GM18858 (cell line): ENCODE results near the gene FOXD2.

Experiments
- ATAC-seq: cut with Tn5 transposase; IDR thresholded peaks from one replicate; pipeline ENCODE4 v1.9.1; 2021; ENCODE audit not compliant: unreplicated experiment

FOXD2 gene

DNA sequence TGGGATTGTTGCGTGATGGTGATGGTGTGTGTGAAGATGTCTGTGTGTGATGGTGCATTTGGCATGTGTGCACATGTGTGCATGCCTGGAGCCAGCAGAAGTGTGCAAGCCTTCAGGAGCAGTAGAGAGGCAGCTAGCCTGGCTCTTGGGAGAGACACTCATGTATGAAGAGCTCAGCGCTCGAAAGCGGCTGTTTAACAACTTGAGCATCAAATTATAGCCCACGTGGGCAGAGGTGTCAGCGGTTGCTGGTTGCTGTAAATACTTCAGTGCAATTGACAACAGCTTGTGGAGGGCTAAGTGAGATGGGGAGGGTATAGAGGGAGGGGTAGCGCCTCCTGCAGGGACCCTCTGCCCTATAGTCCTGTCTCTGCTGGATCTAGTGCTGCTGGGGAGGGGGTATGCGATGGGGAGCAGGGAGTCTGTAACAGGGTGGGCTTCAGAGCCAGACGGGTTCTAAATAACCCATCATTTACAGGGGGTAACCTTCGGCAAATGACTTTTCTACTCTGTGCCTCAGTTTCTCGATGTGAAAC, 21.5 kb downstream of the FOXD2 start:
- no peak for ATAC-seq

DNA sequence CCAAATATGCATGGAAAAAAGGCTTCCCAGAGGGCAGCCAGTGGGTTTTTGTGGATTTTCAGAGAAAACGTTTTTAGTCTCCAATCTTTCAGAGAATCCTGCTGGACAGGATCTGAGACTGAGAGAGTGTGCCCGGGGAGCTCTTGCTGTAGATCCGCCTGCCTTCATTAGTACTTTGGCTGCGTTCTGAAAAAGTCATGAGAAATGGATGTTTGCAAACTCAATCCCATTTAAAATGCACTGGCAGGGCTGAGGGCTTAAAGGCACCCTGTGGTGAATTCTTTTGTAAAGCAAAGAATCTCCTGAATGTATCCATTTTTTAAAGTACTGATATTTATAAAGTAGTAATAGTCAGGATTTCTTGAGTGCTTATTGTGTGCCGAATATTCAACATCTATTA, 22.2 kb downstream of the FOXD2 start:
- no peak for ATAC-seq

DNA sequence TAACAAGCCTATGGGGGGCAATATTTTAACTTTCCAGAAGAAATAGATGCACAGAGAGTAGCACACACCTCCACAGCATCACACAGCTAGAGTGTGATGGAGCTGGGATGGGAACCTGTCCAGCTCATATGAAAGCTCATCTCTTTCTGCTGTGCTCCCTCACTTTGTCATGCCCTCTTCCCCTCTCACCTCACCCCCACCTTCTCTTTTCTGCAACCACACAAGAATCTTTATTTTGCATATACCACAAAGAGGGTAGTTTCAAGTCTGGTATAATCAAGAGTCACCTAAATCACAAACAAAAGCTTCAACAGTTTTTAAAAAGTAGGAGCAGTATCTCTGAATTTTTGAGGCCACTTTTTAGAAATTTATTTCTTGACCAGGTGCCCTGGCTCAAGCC, 22.6 kb downstream of the FOXD2 start:
- ATAC-seq: no peak

DNA sequence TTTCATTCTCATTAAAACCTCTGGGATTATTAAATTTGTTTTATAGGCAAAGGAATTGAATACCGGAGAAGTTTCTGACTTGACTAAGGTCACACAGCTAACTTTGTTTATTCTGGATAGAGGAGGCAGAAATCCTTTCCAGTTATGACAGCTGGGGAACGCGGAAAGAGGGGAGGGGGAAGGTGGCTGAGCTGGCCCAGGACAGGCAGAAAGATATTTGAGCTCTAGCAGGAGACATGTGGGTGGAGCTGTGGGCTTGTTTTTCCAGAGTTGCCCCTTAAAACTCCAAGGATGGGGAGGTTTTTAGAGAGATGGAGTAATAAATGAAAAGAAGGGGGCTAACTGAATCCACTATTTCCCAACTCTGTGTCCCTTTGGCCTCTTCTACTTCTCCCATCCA, 27.8 kb downstream of the FOXD2 start:
- ATAC-seq: no peak

DNA sequence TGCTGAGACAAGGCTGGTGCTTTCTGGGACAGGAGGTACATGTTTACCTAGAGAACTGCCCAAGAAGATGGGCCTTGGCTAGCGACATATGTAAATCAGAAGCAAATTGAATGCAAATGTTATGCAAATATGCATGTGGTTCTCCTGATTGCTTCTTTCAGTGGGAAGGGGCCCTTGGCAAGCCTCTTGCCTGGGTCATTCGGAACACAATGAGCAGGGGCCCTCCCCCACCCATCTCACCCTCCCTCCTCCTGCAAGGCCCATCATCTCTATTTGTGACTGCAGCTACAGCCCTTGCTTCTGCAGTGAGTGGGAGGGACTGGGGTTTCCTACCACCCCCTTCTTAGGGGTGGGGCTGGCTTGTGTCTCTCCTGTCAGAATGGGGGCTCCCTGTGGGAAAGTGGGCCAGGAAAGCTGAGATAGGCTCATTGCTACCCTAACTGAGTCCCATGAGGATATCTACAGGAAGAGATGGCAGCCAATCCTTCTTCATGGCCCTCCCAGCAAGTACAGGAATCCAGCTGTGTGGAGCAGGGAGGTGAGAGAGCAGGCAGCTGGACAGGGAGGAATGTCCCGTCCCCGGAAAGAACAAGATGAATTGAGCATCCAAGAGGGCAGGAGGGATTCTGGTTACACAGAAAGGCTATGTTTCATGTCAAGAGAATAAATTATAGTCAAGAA, 31.0 kb downstream of the FOXD2 start:
- no peak for ATAC-seq

DNA sequence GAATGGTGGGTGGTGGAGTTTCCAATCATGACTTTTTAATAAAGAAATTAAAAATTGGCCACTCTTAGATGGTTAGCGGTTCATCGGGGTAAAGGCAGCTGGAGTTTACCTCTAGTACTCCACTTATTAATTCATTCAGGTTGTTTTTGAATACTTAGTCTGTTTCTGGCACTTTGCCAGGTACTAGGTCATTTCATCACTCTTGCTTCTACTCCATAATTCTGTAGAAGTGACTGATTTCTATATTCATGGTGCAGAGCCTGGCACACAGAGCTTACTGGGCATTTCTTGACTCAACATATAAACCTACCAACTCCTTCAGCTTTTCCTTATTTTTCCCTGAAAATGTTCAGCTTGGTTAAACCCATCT, 31.5 kb downstream of the FOXD2 start:
- no peak for ATAC-seq

DNA sequence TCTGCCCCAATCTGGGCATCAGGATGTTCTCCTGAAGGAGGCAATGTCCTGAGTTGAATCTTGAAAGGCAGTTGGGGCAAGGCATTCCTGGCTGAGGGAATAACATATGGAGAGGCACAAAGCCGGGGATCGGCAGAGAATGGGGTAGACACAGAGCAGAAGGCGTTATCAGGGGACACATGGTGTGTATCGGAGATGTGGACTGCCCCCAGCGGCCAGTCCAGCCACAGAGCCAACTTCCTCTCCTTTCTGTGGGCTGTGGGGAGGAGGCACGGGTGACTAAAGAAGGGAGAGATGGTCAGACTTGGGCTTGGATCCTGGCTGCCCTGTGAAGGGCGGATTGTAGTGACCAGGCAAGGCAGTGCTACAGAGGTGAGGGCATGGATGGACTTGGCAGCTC, 32.1 kb downstream of the FOXD2 start:
- no peak for ATAC-seq

DNA sequence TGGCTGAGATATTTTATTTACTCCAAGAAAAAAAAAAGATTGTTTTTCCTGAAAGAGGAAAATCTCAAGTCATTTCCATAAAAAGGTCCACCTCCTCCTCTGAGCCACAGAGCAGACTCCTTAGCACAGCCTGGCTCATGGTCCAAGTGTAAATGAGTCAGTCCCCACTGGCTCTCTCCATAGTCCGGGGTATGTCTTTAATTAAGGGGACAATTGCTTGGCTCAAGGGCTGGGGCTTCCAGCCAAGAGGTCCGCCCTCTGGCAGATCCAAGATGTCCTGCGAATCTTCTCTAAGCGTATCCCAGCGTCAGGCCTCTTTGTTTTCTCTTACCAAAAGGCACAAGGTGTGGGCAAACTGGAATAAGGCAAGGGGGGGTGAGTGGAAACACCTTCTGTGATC, 33.3 kb downstream of the FOXD2 start:
- no peak for ATAC-seq

DNA sequence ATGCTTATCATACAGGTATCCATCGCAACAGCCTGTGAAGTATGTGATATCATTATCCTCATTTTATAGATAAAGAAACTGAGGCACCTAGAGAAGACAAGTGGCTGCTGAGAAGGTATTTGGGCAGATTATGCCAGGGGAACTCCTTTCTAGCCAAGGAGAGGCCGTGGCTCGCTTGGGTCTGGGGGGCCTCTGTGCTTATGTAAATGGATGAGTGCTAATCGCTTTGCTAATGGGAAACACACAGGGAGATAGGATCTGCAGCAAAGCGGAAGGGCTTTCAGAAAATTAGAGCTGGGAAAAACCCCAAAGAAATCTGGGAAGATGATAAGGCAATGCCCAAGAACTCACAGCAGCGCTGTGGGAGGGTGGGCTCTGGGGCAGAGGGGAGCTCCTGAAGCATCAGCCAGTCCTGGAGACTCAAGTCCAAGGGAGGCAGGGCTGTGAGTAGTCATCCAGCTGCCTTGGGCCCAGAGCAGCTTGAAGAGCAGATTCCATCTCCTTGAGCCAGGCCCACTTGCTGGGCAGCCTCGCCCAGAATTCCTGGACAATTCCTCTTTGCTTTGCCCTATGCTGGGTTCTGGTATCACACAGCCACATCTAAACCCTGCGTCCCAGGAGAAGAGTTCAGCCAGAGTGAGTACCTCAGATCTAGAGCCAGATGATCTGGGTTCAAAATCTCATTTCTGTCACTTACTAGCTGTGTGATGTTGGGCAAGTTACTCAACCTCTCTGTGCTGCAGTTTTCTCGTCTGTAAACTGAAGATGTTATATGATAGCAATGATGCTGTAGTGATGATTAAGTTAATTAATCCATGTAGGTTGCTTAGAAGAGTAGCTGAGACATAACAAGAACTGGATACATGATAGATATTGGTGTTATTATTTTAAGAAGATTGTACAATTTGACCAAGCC, 36.7 kb downstream of the FOXD2 start:
- no peak for ATAC-seq

DNA sequence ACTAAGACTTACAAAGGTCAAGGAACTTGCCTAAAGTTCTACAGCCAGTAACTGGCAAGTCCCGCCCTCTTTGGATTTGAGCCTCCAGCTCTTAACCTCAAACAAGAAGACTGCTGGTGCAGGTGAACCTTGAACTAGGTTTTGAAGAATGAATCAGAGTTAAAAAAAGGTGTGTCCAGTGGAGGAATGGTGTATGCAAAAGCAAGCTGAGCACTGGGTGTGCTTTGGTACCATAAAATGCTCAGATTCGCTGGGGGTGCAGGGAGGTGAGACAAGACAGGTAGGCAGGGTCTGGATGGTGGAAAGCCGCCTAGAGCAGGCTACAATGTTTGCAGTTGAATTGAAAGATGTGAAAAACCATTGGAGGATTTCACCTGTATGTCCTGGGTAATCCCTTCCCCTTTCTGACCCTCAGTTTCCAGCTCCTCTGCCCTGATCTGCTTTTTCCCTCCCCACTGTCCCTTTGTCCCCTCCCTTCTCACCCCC, 39.8 kb downstream of the FOXD2 start:
- ATAC-seq: no peak

DNA sequence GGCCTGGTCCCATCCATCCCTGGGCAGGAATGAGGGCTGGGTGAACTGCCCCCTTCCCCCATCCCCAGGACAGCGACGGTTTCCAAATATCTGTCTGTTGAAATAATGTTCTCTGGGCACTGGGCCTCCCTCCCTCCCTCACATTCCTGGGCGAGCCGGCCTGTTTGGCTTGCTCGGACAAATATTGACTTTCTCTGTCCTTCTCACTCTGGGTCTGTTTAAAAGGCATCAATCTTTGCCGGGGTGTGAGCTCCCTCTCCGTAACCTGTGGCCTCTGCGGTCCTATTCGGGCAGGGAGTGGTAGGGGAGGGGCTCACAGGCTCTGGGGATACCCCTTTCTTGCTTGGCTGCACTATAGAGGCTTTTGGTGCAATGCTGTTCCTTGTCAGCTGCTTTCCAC, 40.2 kb downstream of the FOXD2 start:
- no peak for ATAC-seq

DNA sequence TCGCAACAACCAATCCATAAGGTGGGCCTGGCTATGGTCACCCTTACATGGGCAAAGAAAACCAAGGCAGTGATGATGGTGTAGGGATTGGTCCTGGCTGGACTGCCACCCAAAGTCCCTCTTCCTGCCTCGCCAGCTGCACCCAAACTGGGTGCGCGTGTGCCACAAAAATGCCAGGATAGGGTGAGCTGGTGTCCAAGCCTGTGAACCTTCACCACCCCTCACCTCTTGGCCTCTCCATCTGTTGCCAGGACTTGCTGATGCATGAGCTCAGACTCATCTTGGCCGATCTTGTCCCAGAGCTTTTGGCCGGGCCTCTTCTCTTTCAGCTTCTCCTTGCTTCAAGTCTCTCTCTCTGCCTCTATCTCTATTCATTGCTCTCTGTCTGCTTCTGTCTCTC, 41.8 kb downstream of the FOXD2 start:
- ATAC-seq: no peak

DNA sequence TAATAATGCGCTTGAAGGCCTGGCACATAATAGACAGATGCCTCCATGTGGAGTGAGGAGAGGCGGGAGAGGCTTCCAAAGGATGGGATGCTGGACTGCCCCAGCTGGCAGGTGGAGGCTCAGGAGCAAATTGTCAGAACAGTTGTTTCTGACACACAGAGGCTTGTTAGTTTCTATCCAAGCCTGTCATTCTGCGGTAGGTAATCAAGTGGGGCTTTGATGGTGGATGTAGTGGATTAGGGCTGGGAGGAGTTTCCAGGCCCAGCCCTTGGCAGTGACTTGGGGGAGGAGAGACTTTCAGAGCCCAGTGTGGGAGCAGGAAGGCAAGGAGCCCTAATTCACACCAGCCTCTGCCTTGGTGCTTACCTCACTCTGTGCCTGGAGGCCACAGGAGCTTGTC, 44.1 kb downstream of the FOXD2 start:
- no peak for ATAC-seq

DNA sequence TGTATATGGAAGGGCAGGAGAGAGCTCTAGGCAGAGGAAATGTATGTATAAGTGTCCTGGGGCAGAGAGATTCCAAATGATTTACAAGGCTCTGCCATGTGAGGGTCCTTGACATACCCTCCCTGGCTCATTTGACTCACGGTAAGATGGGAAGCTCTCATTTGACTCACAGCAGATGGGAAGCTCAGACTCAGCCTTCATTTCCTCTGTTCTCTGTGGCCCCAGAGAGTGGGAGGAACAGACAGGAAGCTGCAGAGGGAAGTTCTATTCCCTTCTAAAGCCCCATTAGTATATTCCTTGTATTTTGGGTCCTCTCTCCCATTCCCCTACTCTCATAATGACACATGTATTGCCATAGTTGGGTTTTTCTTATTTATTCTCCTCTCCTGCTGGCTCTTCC, 44.9 kb downstream of the FOXD2 start:
- ATAC-seq: no peak

DNA sequence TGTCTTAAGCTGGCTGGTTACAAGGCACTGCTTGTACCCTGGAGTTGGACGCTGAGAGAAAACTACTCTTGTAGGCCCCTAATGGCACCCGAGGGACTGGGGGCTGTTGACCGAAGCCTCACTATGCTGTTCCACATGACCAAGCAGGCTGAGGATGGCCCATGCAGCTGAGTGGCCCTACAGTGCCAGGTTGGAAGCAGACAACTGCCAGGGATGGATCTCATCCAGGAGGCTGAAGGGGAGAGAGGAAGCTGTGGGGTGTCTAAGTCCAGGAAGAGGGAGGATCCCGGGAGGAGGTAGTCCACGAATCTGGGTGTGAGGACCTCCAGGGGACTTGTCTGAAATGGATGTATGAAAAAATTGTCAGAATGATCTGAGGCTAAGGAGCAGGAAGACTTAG, 45.8 kb downstream of the FOXD2 start:
- ATAC-seq: no peak

DNA sequence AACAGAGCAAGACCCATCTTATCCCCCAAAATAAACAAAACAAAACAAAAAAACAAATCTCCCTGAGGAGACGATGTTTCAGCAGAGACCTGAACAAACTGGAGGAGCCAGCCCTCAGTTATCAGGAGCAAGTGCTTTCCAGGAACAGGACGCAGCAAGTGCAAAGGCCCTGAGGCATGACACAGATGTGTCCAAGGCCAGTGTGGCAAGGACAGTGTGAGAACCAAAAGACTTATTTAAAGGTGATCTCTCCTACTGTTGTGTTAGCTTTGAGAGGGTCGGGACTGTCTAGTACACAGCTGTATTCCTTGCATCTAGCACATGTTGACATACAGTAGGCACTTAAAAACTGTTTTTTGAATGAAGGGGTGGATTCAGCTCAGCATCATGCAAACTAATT, 48.0 kb downstream of the FOXD2 start:
- no peak for ATAC-seq

DNA sequence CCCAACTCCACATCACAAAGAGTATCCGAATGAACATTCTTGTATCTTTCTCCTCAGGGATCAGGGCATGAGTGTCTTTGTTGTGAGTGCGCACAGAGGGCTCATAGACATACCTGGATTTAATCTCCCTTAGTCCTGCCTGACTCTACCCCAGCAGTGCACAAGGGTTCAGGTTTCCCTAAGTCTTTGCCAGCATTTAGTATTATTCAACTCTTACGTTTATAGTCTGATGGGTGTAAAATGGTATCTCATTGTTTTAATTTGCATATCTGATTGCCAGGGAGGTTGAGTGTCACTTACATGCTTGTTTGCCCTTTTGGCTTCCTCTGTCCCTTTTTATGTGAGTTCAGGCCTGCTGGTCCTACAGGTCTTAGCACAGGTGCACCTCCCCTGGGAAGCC, 49.5 kb downstream of the FOXD2 start:
- no peak for ATAC-seq

DNA sequence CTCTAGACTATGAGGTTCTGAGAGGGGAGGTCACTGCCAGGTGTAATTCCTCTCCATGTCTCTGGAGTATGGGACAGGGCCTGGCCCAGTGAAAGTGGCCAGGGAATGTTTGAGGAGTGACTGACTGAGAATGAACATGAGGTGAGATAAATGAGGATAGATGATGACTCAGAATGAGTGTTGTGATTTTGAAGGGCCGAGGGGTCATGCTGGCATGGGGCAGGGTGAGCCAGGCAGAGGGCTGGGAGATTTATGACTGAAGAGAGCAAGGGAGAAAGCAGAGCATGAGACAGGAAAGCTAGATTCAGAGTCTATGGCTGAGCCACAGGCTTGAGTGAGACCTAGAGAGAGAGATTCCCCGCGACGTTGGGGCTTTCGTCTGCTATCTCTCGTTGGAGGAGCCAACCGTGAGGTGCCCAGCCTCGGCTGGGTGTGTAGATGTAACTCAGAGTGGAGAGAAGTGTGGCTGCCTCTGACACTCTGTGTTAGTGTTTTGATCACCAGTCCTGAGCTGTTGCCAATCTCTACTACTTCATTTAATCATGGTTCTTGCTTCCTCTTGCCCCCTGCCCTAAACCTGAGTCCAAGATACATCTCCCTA, 50.1 kb downstream of the FOXD2 start:
- no peak for ATAC-seq
